GM11168 (cell line): Measurements from ENCODE around the gene YTHDF1.
"Not testable (repeated sequence)": the region's sequence is repeated elsewhere in the genome, so short reads cannot be mapped to it uniquely, and the experiment has no call there.

Experiments used
- in situ Hi-C: fragments of 300-500 bp; cut with MboI; formaldehyde crosslinking; loops from one replicate; pipeline ENCODE4 v1.12.0; 2022; ENCODE audit warnings: low sequenced_read_pairs; ENCODE audit not compliant: unreplicated experiment

Gene YTHDF1

DNA sequence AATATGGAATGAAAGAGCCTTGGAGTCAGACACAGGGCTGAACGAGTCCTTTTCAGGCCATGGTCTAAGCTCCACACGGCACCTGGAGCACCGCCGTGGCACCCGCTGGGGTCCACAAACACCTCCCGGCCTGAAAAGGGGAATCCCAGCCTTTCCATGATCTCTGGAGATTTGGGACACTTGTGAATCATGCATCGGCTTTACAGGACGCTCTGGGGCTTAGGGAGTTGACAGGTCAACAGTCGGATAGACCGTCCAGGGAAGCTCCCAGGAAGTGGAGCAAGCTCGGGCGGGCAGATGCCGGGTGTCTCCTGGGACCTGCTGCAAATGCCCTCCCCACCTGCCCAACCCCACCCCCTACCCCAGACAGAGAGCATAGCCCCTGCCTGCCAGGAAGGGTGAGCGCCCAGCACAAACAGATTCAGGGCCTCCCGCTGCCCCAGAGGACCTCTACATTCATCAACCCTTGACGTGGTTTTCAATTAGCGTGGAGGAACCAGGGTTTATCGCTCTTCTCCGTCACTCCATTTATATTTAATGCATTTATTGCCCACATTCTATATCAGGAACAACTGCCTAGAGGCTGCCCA lies 53.6 kb downstream of the YTHDF1 start:
- in situ Hi-C loops: no loop called here

- in situ Hi-C loops: no loop called here
Measured at GRCh38 chr20:63161176-63161651, 54.7 kb downstream of the YTHDF1 start.

GRCh38 chr20:63160641-63161175 lies 55.2 kb downstream of the YTHDF1 start:
- in situ Hi-C loops: no loop called here

- in situ Hi-C loops: no loop called here
Measured at GRCh38 chr20:63159826-63160640, 55.9 kb downstream of the YTHDF1 start.

DNA sequence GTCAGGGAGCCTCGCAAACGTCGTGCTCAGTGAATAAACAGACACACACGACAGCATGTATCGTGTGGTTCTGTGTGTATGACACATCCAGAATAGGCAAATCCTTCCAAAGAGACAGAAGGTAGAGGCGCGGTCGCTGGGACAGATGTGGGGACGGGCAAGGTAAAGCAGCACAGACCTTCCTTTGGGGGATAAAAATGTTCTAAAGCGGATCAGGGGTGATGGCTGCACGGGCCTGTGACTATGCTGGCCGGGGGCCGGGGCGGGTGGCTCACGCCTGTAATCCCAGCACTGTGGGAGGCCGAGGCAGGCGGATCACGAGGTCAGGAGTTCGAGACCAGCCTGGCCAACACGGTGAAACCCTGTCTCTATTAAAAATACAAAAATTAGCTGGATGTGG lies 56.7 kb downstream of the YTHDF1 start:
- in situ Hi-C loops: not testable (repeated sequence)

GRCh38 chr20:63158845-63159244 lies 57.1 kb downstream of the YTHDF1 start:
- in situ Hi-C loops: no loop called here

- in situ Hi-C loops: no loop called here
Measured at GRCh38 chr20:63158352-63158751, 57.6 kb downstream of the YTHDF1 start.

DNA sequence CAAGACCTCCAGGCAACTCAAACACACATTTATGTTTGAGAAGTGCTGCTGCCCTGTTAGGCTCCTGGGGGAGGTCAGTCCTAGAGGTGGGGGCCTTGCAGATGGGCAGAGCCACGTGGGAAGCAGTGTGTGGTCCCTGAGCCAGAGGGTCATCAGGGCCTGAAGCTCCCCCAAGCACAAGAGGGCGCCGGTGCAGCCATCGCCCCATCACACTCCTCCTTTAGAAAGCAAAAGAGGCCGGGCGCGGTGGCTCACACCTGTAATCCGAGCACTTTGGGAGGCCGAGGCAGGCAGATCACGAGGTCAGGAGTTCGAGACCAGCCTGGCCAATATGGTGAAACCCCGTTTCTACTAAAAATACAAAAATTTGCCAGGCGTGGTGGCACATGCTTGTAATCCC lies 58.5 kb downstream of the YTHDF1 start:
- in situ Hi-C loops: not testable (repeated sequence)

GRCh38 chr20:63156221-63156671 lies 59.7 kb downstream of the YTHDF1 start:
- in situ Hi-C loops: no loop called here

- in situ Hi-C loops: no loop called here
Measured at GRCh38 chr20:63155266-63156165, 60.4 kb downstream of the YTHDF1 start.

DNA sequence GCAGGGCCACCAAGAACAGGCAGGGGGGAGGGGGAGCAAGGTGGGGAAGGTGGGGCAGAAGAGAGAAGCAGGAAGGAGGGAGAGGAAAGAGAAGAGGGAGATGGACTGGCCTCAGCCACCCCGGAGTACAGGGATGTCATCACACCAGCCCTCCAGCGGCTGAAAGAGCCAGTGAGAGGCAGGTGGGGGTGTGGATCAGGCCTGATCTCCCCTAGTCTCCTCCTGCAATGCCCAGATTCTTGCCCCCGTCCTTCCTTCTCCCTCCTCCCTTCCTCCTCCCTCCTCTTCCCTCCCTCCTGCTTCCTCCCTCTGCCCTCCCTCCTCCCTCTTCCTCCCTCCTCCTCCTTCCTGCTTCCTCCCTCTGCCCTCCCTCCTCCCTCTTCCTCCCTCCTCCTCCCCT lies 61.5 kb downstream of the YTHDF1 start:
- in situ Hi-C loops: no loop called here

GRCh38 chr20:63153254-63154221 lies 62.4 kb downstream of the YTHDF1 start:
- in situ Hi-C loops: no loop called here

GRCh38 chr20:63152322-63153253 lies 63.3 kb downstream of the YTHDF1 start:
- in situ Hi-C loops: no loop called here

- in situ Hi-C loops: no loop called here
Measured at GRCh38 chr20:63151554-63152321, 64.2 kb downstream of the YTHDF1 start.

DNA sequence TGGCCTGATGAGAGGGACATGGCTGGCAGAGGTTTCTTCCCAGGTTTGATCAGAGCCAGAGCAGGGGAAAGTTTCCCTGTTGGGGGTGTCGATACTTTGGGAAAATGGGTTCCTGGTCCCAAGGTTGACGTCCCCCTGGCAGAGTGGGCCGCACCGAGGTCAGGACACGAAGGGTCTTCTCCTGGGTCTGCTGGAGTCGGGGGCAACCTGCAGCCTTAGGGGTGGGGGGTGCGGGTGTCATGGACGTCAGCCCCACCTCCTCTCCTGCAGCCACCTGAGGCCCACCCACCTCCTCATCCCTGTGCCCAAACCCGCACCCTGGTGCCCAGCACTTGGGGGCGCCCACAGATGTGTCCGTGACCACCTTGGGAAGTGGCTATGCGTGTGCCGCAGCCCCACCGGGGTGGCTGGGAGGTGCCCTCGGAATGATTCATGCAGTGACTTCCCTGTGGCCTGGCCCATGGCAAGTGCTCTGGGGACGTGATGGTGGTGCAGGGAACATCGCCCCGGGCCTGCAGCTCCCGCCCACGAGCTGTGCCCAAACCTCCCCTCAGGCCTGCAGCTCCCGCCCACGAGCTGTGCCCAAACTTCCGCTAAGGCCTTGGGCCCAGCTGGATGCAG lies 64.9 kb downstream of the YTHDF1 start:
- in situ Hi-C loops: no loop called here

DNA sequence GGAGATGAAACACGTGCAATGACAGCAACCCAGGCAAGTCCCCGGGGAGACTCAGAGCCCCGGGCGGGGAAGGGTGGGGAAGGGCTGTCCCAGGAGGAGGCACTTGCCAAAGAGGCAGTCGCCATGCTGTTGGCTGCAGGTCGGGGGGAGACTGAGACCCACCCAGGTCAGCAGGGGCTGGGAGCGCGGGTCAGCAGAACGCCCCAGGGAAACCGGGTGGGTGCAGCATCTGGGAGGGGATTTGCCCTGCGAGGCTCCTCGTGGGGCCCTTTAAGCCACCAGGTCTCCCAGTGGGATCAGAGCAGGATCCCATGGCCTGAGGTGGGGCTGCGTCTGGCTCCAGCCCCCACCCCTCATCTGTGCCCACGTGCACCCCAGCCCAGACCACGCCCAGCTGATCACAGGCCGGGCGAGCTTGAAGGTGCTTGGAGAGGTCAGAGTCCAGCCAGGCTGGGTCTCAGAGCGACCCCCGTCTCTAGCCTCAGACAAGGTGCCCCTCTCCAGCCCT lies 65.5 kb downstream of the YTHDF1 start:
- in situ Hi-C loops: no loop called here
